Frontal cortex (tissue), 4 donors: ENCODE results near the gene MMD2. TPM values are rescaled to one million over a fixed set of nuclear protein-coding genes. Genes with fewer than 3 reads are reported as not detected.

Source experiments
- DNase-seq, 2 donors: peaks; one replicate each; pipeline ENCODE4 v3.0.0; 2012; ENCODE audit warnings: low spot score in 2 of 2
- FAIRE-seq: peaks from 2 replicates; lab custom pipeline; 2012; peaks lifted over from hg19 to GRCh38; lab: Jason Lieb, UNC
- total RNA-seq: library from RNA; depleted of rRNA; stranded (reverse); fragments of >200 nt; gene quantifications from one replicate; pipeline ENCODE4 v1.2.3, GENCODE V29; 2014
- donor health status: control.
- donor health status: control.
- donor health status: control.

Gene MMD2
- total RNA-seq, 1 donor from 2014 or later, result 2.4 TPM

DNA sequence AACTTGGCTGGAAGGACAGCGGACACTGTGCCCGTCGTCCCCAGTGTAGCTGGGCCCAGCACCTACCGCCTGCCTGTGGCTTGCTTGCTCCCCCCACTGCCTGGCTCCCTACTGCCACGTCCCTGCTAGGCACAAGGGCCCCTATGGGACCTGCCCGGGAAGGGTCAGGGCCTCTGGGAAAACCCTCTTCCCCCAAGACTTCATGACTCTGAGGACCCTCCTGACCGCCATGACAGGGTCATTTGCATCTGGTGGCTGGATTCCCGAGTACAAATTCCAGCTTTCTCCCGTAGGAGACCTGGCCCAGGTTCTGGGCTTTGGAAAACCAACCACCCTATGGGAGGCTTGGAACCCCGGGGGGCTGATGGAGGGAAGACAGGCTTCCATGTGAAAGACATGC, 1.4 kb upstream of the MMD2 start:
- FAIRE-seq, result no peak
- DNase-seq, result peak in 1 of 2 donors; percentile 66

DNA sequence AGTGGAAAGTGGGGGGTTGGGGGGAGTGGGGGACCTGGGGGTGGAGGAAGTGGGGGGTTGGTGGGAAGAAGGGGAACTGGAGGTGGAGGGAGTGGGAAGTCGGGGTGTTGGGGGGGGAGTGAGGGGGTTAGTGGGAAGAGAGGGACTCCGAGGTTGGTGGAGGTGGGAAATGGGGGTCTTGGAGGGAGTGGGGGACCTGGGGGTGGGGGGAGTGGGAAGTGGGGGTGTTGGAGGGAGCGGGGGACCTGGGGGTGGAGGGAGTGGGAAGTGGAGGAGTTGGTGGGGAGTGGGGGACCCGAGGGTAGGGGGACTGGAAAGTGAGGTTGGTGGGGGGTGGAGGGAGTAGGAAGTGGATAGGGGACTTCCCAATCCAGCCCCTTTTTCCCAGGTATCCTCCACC, 906 bp upstream of the MMD2 start:
- FAIRE-seq (no peak), DNase-seq (no peak)

DNA sequence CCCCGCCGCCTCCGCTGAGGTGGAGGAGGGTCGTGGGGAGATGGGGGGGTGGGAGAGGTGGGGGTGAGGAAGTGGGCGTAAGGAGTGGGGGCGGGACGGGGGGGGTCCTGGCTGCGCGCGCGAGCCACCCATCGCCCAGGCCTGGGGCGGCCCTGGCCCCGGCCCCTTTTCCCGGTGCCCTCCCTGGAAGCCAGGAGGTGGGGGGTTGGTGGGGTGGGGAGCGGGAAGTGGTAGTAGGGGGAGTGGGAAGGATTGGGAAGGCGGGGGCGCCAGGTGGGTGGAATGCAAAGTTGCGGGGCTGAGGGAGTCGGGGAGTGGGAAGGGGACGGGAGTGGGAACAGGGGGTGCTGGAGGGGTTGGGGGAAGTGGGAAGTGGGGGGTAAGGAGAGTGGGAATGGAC, 319 bp upstream of the MMD2 start:
- FAIRE-seq (no peak), DNase-seq (no peak)

DNA sequence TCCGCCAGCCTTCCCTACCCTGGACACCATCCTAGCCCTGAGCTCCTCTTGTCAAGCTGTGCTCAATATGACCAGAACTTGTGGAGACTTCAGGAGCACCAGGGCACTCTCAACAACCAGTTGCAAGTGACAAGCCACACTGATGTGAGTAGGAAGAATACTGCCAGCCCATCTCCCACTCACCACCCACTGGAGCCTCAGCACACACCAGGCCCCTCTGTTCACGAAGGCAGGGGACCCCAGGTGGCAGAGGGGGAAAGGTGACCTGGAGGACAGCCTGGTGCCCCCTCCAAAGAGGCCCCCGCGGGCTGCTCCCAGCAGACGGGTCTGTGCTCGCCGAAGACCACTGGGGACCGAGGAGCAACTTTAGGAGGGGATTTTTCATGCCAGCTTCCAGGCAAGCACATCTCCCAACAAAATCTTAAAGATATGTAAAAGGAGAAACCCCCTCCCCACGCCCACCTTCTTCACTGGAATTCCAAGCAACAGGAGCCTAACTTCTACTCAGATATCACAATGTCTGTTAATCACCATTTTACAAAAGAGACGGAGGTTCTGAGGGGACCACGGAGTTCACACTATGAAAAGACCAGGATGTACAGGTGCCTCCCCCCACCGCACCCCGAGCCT, 1.0 kb downstream of the MMD2 start:
- FAIRE-seq, result no peak

DNA sequence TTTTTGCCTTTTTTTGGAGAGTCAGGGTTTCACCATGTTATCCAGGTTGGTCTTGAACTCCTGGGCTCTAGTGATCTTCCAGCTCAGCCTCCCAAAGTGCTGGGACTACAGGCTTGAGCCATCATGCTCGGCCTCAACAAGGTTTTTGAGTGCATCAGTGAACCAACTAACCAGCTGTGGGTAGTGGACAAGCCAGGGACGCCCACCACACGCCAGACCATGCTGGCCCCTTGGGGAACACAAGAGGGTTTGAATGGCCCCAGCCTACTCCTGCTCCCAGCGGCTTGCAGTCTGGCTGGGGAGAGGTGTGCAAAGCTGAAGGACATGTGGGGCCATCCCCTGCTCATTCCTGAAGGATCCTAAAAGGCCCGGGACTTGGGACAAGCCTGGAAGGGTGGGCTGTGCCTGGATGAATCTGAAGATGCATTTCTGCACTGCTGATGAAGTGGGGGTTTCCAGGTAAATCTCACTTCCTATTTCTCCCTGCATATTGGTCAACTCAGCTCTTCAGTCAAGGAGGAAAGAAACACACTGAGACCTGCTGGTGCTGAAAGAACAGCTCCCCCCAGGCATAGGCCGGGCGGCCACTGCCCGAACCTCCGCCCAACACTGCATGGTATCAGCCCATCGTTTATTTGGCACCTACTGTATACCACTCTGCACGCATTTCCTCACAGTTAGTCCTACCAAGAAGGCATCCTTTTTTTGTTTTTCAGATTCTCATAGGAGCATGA, 6.9 kb downstream of the MMD2 start:
- FAIRE-seq, result no peak
- DNase-seq, result no peak

More for the DNA sequence above, 1.0 kb downstream of the MMD2 start:
- no peak for DNase-seq

DNA sequence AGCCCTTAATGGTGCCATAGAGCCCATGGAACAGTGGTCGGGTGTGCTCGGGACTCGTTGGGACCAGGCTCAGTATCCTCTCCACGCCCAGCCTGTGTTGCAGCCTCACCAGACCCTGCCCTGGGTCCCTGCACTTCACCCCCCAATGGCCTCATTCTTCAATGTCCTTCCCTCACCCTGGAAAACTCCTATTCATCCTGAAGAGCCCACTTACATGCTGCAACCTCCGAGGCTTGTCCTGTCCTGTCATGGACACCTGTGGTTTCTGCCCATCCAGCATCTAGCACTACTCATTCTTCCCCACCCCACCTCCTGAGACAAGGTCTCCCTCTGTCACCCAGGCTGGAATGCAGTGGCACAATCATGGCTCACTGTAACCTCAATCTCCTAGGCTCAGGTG, 7.7 kb downstream of the MMD2 start:
- FAIRE-seq (no peak), DNase-seq (no peak)

DNA sequence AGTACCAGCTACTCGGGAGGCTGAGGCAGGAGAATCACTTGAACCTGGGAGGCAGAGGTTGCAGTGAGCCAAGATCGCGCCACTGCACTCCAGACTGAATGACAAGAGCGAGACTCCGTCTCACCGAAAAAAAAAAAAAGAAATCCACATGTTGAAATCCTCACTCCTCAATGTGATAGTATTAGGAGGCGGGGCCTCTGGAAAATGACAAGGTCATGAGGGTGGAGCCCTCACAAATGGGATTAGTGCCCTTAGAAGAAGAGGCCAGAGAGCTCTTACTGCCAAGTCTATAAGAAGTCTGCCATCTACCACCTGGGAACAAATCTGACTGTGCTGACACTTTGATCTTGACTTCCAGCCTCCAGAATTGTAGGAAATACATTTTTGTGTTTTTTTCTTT, 10.6 kb downstream of the MMD2 start:
- DNase-seq, result no peak
- no peak for FAIRE-seq

DNA sequence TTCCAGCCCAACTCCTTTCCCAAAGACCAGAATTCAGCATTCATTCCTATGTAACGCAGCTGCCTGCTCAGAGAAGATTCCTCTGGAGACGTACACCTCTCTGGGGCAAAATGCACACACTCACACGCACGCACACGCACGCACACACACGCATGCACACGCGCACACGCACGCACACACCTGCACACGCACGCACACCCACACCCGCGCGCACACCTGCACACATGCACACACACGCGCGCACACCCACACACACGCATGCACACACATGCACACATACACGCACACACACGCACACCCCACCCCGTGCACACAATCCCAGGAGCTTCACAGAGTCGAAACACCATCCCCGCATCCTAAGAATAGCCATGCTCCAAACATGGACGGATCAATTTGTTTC, 13.0 kb downstream of the MMD2 start:
- FAIRE-seq (no peak), DNase-seq (no peak)

DNA sequence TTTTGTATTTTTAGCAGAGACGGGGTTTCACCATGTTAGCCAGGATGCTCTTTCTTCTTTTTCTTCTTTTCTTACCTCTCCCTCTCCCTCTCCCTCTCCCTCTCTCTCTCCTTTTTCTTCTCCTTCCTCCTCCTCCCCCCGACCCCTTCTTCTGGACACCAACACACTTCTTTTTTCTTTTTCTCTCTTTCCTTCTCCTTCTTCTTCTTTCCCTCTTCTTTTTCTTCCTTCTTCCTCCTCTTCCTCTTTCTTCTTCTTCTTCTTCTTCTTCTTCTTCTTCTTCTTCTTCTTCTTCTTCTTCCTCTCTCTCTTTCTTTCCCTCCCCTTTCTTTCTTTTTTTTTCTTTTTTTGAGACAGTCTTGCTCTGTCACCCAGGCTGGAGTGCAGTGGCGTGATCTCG, 14.0 kb downstream of the MMD2 start:
- DNase-seq, result no peak
- FAIRE-seq, result no peak

DNA sequence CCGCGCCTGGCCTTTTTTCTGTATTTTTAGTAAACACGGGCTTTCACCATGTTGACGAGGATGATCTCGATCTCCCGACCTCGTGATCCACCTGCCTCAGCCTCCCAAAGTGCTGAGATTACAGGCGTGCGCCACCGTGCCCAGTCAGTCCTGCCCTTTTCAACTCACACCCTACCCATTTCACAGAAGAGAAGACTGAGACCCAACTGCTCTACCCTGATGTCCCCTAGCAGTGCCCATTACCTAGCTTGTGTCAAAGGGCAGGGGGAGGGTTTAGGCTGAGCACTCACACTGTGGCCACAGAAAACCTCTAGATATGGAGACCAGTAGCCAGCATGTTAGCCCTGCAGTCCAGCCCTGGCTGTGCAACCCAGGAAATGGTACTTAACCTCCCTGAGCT, 15.7 kb downstream of the MMD2 start:
- DNase-seq, result no peak
- FAIRE-seq, result no peak

DNA sequence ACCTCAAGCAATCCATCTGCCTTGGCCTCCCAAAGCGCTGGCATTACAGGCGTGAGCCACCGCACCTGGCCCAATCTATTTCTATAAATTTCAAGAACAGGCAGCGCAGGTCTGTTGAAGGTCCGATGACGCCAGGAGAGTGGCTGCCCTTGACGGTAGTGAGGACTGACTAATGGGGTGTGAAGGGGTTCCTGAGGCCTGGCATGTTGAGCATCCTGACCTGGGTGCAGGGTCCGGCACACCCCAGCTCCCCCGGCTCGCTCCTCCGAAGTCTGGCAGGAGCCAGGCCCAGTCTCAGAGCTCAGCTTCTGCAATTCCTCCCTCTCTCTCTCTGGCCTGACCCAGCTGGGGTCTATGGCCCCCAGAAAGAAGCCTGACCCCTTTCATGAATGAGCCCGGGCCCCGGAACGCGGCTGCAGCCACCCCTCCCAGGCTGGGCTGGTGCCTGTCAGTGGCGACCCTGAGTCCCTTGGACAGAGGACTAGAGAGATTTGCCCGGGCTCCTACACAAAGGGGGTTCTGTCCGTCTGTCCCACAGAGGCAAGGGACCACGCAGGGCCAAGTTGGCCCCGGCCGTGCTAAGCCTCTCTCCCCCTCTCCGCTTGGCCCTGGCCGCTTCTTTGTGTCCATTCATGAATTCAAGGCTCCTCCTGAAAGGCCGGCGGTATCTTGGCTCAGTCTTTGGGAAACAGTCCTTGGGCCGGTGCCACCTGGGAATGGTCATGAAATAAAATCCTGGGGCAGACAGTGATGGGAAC, 18.8 kb downstream of the MMD2 start:
- FAIRE-seq, result no peak
- DNase-seq, result peak; percentile 48 to 69

DNA sequence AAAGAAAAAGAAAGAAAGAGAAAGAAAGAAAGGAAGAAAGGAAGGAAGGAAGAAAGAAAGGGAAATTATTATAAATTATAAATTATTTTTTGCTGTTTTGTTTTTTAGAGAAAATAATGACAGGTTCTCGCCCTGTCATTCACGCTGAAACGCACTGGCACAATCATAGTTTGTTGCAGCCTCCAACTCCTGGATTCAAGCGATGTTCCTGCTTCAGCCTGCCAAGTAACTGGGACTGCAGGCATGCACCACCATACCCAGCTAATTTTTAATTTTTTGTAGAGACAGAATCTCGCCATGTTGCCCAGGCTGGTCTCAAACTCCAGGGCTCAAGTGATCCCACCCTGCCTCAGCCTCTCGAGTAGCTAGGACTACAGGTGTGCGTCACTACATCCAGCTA, 21.6 kb downstream of the MMD2 start:
- FAIRE-seq (no peak), DNase-seq (no peak)

DNA sequence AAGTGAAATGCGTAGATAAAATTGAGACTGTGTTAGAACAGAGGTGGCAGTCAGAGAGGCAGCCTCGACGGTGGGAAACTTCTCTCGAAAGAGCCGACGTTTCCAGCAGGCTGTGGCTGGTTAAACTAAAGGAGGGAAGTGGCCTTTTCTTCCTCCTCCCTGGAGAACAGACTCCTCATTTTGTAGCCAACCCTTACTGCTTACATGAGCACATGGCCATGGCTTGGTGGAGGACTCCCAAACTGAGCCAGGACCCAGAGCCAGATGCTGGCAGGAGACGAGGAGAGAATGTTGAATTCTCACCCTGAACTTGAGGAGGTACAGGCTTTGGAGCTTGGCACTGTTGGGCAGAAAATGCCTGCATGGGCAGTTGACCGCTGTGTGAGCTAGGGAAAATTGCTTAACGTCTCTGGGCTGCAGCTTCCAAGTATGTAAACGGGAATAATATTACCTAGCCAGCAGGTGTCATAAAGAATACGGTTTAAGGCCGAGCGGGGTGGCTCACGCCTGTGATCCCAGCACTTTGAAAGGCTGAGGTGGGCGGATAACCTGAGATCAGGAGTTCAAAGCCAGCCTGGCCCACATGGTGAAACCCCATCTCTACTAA, 24.5 kb downstream of the MMD2 start:
- FAIRE-seq (no peak), DNase-seq (no peak)

DNA sequence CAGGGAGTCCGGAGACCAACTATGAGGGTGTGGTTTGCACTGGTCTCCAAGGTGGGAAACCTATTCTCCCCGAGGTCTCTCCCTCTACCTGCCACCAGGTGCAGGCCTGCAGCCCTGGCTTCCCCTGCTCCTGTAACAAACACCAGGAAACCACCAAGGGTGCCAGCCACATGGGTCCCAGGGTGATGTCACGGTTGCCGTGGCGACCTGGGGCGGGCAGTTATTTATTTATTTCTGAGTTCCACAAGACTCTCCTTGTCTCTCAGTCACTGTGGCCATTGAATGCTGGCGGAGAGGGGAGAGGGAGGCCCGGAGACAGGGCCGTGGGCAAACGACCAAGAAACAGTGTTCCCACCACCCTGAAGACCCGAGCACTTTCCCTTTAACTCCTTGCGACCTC, 27.0 kb downstream of the MMD2 start:
- FAIRE-seq (peak; percentile 48), DNase-seq (peak; percentile 52 to 61)

DNA sequence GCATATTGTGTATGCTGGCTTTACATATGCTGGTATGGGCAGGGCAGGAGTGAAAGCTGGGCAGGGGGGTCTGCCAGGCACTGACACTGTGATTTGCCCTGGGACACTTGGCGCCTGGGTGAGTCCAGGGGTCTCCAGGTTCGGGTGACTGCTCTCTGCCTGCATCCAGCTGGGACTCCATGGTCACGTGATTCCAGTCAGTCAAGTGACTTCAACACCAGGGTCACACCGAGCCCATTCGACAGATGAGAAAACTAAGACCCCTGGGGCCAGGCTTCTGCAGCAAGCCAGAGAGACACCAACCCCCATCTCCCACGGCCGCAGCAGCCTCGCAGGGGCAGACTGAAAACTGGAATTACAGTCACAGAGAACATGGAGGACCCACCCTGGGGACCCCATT, 30.0 kb downstream of the MMD2 start:
- DNase-seq, result no peak
- FAIRE-seq, result no peak

DNA sequence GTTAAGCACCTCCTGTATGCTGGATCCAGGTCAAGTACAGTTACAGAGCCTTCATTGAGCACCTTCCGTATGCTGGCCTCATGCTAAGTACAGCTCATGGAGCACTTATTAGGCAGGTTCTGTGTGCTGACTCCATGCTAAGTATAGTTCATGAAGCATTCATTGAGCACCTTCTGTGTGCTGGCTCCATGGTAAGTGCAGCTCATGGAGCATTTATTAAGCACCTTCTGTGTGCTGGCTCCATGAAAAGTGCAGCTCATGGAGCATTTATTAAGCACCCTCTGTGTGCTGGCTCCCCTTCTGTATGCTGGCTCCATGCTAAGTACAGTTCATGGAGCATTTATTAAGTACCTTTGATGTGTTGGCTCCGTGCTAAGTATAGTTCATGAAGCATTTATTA, 30.5 kb downstream of the MMD2 start:
- FAIRE-seq, result no peak

DNA sequence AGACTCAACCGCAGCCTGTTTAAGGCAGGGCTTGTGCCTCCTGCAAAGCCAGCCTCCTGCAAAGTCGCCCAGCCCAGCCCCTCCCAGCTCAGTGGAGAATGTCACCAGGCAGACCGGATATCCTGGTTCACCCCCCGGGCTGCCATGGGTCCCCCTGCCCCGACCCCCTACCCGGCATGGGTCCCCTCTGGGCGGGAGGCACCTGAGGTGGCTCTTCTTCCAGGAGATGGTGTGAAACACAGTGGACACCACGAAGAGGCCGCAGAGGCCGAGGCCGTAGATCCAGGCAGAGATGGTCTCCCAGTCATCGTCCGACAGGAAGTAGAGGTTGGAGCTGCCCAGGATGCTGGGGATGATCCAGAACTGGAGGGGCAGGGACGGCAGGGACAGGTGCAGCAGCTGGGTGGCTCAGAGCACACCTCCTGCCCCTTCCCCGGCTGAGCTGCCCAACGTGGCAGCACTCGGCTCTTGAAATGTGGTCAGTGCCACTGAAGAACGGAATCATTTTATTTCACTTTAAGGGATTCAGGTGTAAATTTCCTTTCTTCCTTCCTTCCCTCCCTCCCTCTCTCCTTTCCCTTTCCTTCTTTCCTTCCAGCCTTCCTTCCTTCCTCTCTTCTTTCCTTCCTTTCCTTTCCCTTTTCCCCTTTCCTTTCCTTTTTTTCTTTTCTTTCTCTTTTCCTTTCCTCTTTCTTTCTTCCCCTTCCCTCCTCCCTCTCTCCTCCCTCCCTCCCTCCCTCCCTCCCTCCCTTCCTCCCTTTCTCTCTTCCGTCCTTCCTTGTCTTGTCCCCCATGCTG, 38.8 kb downstream of the MMD2 start:
- FAIRE-seq (no peak), DNase-seq (no peak)

More for the DNA sequence above, 30.5 kb downstream of the MMD2 start:
- DNase-seq, result no peak

DNA sequence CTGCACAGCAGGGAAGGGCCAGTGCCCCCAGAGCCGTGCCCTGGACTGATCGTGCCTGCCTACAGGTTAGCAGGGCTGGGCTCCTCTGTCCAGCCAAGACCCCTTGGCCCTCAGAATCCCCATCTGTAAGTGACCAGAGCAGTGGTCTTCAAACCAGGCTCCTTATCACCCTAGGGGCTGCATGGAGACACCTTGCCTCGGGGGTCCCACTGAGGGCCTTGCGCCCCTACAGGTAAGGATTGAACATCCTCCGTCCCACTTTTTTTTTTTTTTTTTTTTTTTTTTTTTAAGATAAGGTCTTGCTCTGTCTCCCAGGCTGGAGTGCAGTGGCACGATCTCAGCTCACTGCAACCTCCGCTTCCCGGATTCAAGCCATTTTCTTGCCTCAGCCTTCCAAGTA, 42.9 kb downstream of the MMD2 start:
- FAIRE-seq (no peak), DNase-seq (no peak)

DNA sequence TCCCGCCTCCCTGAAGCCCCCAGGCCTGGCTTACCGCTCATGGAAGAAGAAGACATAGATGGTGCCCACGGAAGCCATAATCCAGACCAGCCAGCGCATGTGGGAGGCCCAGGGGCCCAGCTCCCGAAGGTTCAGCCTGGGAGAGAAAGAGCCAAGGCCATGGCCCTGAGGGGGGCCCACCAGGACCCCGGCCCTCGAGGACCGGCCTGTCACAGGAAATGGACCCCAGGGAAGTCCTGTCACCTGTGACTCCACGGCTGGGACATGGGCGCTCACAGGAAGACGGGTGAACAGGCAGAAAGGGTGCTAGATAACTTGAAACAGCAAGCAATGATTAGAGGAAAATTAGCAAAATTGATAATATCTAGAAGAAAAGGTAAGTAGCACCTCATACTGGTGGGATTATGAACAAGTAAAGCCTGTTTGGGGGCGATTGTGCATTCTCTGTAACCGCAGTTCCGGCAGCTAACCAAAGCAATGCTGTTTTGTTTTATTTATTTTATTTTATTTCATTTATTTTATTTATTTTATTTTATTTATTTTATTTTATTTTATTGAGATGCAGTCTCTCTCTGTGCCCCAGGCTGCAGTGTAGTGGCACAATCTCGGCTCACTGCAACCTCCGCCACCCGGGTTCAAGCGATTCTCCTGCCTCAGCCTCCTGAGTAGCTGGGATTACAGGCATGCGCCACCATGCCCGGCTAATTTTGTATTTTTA, 47.7 kb downstream of the MMD2 start:
- no peak for DNase-seq
- no peak for FAIRE-seq
